BLaER1 (cell line): ENCODE results near the gene BCL11A.

Source experiments
- H3K27ac ChIP-seq: shearing (Covaris generic); formaldehyde crosslinking; 2 replicates; pipeline ENCODE4 v1.8.1; 2022
- H3K27me3 ChIP-seq: shearing (Covaris generic); formaldehyde crosslinking; 2 replicates; pipeline ENCODE4 v1.8.1; 2022
- H3K36me3 ChIP-seq: shearing (Covaris generic); formaldehyde crosslinking; 2 replicates; pipeline ENCODE4 v1.8.1; 2022
- H3K4me1 ChIP-seq: shearing (Covaris generic); formaldehyde crosslinking; 2 replicates; pipeline ENCODE4 v1.8.1; 2022
- H3K4me2 ChIP-seq: shearing (Covaris generic); formaldehyde crosslinking; 2 replicates; pipeline ENCODE4 v1.8.1; 2022
- H3K4me3 ChIP-seq: shearing (Covaris generic); formaldehyde crosslinking; 2 replicates; pipeline ENCODE4 v1.8.1; 2022
- H3K9ac ChIP-seq: shearing (Covaris generic); formaldehyde crosslinking; 2 replicates; pipeline ENCODE4 v1.8.1; 2022
- H3K9me3 ChIP-seq: shearing (Covaris generic); formaldehyde crosslinking; 2 replicates; pipeline ENCODE4 v1.8.1; 2022
- H4K20me1 ChIP-seq: shearing (Covaris generic); formaldehyde crosslinking; 2 replicates; pipeline ENCODE4 v1.8.1; 2022
- Cebpa-rat ChIP-seq: shearing (Covaris generic); IDR thresholded peaks from 2 replicates; pipeline ENCODE4 v1.8.1; 2022

The BCL11A gene

DNA sequence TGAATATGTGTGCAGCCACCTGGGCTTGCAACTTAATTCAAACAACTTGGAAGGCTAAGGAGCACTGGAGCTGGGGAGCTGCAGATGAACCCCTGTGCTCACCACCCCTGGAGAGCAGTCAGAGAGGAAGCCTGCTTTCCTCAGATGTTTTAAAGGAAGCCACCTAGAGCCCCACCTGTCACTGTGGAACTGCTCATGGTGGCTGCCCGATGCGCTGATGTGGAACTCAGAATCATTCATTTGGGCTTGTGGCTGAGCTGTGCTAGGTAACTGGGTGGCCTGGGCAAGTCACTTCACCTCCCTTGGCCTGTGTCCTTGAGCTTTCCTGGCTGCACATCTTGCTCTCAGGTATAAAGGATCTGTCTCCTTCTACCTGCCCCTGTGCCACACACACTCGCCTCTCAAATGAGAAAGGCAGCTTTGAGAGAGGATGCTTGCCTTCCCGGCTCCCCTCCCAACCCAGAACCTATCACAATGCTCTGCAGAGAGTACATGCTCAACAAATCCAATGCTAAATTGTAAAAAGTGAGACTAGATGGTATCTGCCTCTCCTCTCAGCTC is 41.3 kb downstream of the BCL11A start:
- no peaks in the 10 kb centered on the region for H3K27me3 ChIP-seq
- H3K9ac ChIP-seq: no peak overlapping the region
- peak overlapping the region; percentile 67 for H3K4me2 ChIP-seq
- no peak overlapping the region for H3K4me3 ChIP-seq
- peaks cover 99% of the 10 kb centered on the region for H4K20me1 ChIP-seq
- H3K4me1 ChIP-seq: peaks cover 99% of the 10 kb centered on the region
- TF ChIP-seq Cebpa-rat: no peak
- no peaks in the 10 kb centered on the region for H3K9me3 ChIP-seq
- 0 out of 2 replicates have a peak overlapping the region, but pooled peaks have one; percentile 8 for H3K27ac ChIP-seq
- H3K36me3 ChIP-seq: peaks cover 88% of the 10 kb centered on the region

DNA sequence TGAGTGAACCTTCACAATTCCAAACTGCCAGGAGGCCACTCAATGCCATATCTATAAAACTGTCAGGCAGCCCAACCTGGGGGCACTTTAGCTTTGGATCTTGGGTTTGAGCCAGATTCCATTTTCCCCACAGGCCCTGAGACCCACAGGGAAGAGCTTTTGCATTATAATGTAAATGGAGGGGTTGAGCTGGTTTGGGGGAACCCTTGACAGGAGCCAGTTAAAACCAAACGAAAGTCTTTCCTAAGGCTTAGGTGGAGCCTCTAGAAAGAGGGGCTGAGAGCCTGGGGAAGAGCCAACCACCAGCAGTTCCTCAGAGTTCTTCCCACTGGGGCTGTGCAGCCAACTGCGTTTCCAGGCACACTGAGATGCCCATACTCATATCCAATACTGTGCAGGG is 42.7 kb downstream of the BCL11A start:
- Histone ChIP-seq H3K36me3 (peaks cover 83% of the 10 kb centered on the region), H3K9me3 (no peaks in the 10 kb centered on the region), H4K20me1 (peaks cover 97% of the 10 kb centered on the region), H3K9ac (no peak overlapping the region), H3K4me1 (peaks cover 98% of the 10 kb centered on the region), H3K27ac (peak overlapping the region; percentile 32), H3K4me2 (peak overlapping the region; percentile 67), H3K4me3 (no peak overlapping the region), H3K27me3 (no peaks in the 10 kb centered on the region)
- no peak for TF ChIP-seq Cebpa-rat

DNA sequence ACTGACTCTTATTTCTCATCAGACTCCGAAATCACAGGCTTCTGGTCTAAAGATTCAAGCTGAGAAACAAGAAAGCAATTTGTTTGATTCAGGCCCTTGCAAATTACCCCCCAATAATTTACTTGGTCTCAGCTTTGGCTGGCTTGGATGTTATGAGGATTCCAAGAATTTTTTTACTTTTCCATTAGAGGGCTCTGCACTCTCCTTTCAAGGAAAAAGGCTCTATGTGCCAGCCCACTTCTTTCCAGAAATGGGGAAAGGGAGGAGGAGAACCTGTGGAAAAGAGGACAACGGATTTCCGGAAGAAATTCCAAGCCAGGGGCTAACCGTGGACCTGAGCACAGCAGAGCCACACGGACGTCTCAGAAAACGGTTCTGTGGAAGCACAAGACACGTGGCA is 44.4 kb downstream of the BCL11A start:
- Histone ChIP-seq H3K27ac (peak overlapping the region; percentile 71; the same call in 1 of the 2 replicates), H3K4me1 (peaks cover 98% of the 10 kb centered on the region), H3K4me2 (peak overlapping the region; percentile 67), H3K9ac (peak overlapping the region; percentile 44; the same call in 1 of the 2 replicates), H3K4me3 (no peak overlapping the region), H3K27me3 (no peaks in the 10 kb centered on the region), H4K20me1 (peaks cover 97% of the 10 kb centered on the region), H3K36me3 (peaks cover 84% of the 10 kb centered on the region), H3K9me3 (no peaks in the 10 kb centered on the region)
- TF ChIP-seq Cebpa-rat: no peak

DNA sequence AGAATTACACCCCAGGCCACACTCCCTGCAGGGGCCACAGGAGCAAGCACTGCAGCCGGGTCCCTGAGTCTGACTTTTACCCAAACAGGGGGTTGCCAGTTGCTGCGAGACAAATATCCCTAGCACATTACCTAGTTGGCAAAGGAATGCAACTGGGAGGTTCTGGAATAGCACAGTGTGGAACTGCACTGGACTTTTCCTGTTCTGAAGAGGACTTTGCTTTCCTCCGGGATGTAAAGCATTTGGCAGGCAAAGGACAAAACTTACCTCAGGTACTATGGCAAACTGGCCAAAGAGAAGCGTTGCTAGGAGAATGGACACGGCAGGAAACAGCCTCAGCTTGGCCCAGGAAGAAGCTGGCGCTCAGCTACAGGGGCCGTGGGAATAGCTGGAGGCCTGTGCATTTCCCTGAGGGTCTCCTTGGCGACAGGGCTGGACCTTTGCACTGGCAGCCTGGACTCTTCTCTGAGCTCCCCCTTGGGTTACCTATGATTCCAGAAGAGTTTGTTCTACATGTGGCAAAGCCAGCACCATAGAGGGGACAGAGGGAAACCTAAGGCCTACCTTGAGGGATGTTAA is 45.0 kb downstream of the BCL11A start:
- Histone ChIP-seq H4K20me1 (peaks cover 97% of the 10 kb centered on the region), H3K4me2 (peak overlapping the region; percentile 67), H3K36me3 (peaks cover 84% of the 10 kb centered on the region), H3K27ac (peak overlapping the region; percentile 71), H3K4me1 (peaks cover 96% of the 10 kb centered on the region), H3K9me3 (no peaks in the 10 kb centered on the region), H3K9ac (peak overlapping the region; percentile 44), H3K27me3 (no peaks in the 10 kb centered on the region), H3K4me3 (no peak overlapping the region)
- TF ChIP-seq Cebpa-rat: no peak

DNA sequence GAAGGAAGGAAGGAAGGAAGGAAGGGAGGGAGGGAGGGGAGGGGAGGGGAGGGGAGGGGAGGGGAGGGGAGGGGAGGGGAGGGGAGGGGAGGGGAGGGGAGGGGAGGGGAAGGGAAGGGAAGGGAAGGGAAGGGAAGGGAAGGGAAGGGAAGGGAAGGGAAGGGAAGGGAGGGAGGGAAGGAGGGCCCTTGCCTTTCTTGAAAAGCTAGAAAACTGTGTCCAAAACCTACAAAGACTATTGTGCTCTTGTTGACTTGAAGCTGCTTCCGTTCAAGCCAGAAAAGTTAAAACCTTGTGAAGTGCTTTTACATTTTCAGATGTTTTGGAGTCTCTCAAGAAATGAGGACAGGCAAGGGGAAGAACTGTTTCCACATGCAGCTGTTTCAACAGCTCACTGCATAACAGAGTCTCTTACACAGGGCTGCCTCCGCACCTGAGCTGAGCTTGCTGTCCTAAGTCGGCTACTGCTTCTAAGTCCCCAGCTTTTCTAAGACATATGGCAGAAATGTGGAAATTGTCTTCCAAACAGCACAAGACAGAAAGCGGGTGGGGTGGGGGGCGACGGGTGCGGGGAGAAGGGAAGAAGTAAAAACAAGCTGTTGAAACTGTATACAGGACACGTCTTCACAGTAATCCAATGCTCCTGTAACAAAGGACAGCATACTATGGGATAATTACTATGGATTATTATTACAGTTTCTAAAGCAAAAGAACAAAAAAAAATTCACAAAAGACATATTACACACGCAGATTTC is 46.1 kb downstream of the BCL11A start:
- H3K9me3 ChIP-seq: no peaks in the 10 kb centered on the region
- H4K20me1 ChIP-seq: peaks cover 97% of the 10 kb centered on the region
- no peak for TF ChIP-seq Cebpa-rat
- H3K9ac ChIP-seq: peak overlapping the region; percentile 44; the same call in 1 of the 2 replicates
- H3K4me1 ChIP-seq: peaks cover 92% of the 10 kb centered on the region
- H3K4me2 ChIP-seq: peak overlapping the region; percentile 67
- no peaks in the 10 kb centered on the region for H3K27me3 ChIP-seq
- peaks cover 84% of the 10 kb centered on the region for H3K36me3 ChIP-seq
- peak overlapping the region; percentile 71 for H3K27ac ChIP-seq
- H3K4me3 ChIP-seq: no peak overlapping the region

DNA sequence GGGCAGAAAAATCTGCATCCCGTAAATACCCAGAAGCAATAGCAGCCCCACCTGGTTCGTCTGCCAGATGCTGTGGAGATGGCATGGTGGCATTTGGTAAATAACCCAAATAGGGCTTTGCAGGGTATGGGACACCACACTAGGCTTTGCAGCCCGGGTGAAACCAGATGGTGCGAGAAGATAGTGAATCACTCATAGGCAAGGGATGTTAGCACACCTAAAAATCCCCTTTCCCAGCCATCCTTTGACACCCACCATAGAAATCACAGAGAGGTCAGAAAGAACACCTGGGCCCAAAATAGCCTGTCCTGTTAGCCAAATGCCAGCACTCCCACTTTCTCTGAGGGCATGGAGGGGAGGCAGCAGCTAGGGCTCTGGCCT is 47.6 kb downstream of the BCL11A start:
- H3K4me1 ChIP-seq: peaks cover 81% of the 10 kb centered on the region
- peak overlapping the region; percentile 67 for H3K27ac ChIP-seq
- no peaks in the 10 kb centered on the region for H3K27me3 ChIP-seq
- H4K20me1 ChIP-seq: peaks cover 97% of the 10 kb centered on the region
- H3K9ac ChIP-seq: 0 out of 2 replicates have a peak overlapping the region, but pooled peaks have one; percentile 7
- H3K36me3 ChIP-seq: peaks cover 86% of the 10 kb centered on the region
- H3K4me2 ChIP-seq: peak overlapping the region; percentile 60
- no peaks in the 10 kb centered on the region for H3K9me3 ChIP-seq
- no peak for TF ChIP-seq Cebpa-rat
- H3K4me3 ChIP-seq: no peak overlapping the region

DNA sequence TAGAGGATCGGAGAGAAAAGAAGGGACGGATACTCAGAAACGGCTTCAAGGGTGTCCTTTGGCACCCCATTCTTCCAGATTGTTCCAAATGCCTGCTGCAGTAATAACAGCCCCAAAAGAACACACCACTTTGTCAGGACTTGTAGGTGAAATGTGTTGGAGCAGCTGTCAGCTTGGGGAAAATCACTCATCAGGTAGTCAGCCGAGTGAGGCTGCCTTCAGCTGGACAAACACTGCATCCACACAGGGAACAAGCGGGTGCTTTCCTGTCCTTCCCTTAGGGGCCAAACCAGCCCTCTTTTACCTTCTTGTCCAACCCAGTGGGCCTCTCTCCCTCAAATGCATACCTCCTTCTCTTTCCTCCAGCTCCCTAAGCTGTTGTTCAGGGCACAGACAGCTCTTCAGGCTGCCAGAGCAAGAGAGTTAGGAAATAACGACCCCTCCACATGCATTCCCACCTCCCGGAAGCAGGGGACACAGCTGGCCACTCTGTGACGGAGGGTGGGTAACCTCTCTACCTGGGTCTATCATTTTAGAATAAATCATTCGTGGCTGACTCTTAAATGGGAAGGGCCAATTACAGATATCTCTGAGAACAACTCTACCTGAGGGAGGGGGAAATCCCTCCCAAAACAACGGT is 48.1 kb downstream of the BCL11A start:
- no peak overlapping the region for H3K4me3 ChIP-seq
- no peak for TF ChIP-seq Cebpa-rat
- peaks cover 97% of the 10 kb centered on the region for H4K20me1 ChIP-seq
- no peak overlapping the region for H3K9ac ChIP-seq
- H3K4me1 ChIP-seq: peaks cover 81% of the 10 kb centered on the region
- H3K27me3 ChIP-seq: no peaks in the 10 kb centered on the region
- H3K9me3 ChIP-seq: no peaks in the 10 kb centered on the region
- 0 out of 2 replicates have a peak overlapping the region, but pooled peaks have one; percentile 43 for H3K27ac ChIP-seq
- peak overlapping the region; percentile 60; the same call in 1 of the 2 replicates for H3K4me2 ChIP-seq
- H3K36me3 ChIP-seq: peaks cover 86% of the 10 kb centered on the region

DNA sequence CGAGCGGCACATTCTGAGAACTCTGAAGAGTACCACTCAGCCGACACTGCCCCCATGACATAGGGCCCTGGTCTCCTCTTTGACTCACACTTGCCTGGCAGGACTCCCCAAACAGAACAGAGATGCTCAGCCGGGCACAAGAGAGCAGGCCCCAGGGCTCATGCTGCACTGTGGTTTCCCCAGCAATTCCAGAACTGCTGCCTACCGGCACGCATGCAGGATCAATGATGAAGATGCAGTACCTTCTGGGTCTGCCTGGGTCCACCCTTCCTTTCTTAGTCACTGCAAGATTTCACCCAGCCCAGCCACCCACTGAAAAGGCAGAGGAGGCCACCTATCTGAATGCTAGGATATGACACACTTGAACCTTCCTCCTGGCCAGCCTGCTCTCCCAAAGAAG is 49.4 kb downstream of the BCL11A start:
- H3K27me3 ChIP-seq: no peaks in the 10 kb centered on the region
- no peaks in the 10 kb centered on the region for H3K9me3 ChIP-seq
- TF ChIP-seq Cebpa-rat: no peak
- no peak overlapping the region for H3K9ac ChIP-seq
- H3K4me3 ChIP-seq: no peak overlapping the region
- H3K4me1 ChIP-seq: peaks cover 81% of the 10 kb centered on the region
- H3K36me3 ChIP-seq: peaks cover 86% of the 10 kb centered on the region
- no peak overlapping the region for H3K4me2 ChIP-seq
- H3K27ac ChIP-seq: peak overlapping the region; percentile 51; the same call in 1 of the 2 replicates
- peaks cover 97% of the 10 kb centered on the region for H4K20me1 ChIP-seq

DNA sequence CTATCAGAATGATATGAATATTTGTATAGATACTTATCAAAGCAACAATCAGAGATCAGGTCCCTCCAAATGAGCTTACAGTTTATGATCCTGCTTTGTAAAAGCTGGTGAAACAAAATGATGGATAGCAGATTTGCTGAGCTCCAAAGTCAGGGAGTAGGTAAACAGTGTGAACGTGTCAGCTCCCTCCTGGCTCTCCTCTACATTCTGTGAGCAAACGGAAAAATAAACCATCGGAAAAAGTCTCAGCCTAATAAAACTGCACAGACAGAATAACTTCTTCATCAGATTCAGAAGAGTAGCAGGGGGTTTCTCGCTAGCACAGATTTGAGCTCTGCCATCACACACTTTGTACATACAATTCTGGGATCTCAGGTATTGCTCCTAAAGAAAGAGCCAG is 51.3 kb downstream of the BCL11A start:
- TF ChIP-seq Cebpa-rat: no peak
- Histone ChIP-seq H3K4me1 (peaks cover 73% of the 10 kb centered on the region), H3K36me3 (peaks cover 94% of the 10 kb centered on the region), H3K27me3 (no peaks in the 10 kb centered on the region), H4K20me1 (peaks cover 98% of the 10 kb centered on the region), H3K27ac (no peak overlapping the region), H3K4me3 (no peak overlapping the region), H3K9ac (no peak overlapping the region), H3K9me3 (no peaks in the 10 kb centered on the region), H3K4me2 (no peak overlapping the region)
